LNCAP (cell line): ENCODE results near the gene DHX38.
A peak's percentile ranks its signal among the peaks of the same experiment; 100 is the strongest.

ENCODE experiments used
- TF ChIP-seq, protein P1 (sequence below): fragments of 450-650 bp; IDR thresholded peaks from 2 replicates; pipeline ENCODE4 v1.5.1; 2017; ENCODE audit warnings: mild to moderate bottlenecking

DHX38 gene

DNA sequence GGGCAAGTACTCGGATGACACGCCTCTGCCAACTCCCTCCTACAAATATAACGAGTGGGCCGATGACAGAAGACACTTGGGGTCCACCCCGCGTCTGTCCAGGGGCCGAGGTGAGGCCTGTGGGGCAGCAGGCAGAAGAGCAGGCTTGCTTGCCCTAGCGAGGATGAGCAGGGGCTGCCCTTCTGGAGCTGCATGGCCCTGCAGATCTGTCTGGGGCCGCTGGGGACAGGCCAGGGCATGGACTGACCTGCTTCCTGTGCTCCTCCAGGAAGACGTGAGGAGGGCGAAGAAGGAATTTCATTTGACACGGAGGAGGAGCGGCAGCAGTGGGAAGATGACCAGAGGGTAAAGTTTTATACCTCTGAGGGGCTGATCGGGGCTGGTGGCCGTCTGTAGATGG is 5.3 kb downstream of the DHX38 start:
- TF ChIP-seq, protein P1, sequence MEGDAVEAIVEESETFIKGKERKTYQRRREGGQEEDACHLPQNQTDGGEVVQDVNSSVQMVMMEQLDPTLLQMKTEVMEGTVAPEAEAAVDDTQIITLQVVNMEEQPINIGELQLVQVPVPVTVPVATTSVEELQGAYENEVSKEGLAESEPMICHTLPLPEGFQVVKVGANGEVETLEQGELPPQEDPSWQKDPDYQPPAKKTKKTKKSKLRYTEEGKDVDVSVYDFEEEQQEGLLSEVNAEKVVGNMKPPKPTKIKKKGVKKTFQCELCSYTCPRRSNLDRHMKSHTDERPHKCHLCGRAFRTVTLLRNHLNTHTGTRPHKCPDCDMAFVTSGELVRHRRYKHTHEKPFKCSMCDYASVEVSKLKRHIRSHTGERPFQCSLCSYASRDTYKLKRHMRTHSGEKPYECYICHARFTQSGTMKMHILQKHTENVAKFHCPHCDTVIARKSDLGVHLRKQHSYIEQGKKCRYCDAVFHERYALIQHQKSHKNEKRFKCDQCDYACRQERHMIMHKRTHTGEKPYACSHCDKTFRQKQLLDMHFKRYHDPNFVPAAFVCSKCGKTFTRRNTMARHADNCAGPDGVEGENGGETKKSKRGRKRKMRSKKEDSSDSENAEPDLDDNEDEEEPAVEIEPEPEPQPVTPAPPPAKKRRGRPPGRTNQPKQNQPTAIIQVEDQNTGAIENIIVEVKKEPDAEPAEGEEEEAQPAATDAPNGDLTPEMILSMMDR, result no peak

DNA sequence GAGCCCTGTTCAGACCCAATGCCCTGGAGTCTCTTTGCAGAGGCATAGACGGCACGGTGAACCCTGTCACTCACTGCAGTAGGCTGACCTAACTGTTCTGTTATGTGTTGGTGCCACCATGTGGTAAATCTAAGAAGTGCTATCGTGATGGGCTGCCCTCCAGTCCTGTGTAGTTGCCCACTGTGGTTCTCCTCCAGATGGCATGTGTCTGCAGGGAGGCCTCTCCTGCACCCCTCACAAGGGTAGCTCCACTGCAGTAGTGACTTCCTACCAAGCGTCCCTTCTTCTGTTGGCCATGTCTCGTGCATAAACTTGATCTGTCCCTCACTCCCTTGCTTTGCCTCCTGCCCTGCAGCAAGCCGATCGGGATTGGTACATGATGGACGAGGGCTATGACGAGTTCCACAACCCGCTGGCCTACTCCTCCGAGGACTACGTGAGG is 5.8 kb downstream of the DHX38 start:
- TF ChIP-seq, protein P1, result peak; percentile 68

DNA sequence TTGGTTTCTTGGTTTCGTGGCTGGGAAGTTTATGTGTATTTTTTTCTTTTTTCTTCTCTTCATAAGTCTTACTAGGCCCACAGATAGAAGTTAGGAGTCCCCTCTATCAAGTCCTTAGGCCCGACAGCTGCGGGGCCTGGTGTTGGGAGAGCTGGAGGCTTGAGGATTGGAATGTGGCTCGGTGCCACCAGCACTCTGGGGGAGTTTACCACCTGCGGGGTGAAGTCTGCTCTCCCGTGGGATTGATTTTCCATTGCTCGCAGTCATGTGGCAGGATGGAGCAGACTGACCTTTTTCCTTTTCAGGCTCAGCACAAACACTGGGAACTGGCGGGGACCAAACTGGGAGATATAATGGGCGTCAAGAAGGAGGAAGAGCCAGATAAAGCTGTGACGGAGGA is 7.5 kb downstream of the DHX38 start:
- TF ChIP-seq, protein P1, result no peak

- TF ChIP-seq, protein P1, result no peak
Measured at GRCh38 chr16:72104905-72105304, 11.3 kb downstream of the DHX38 start.

- TF ChIP-seq, protein P1, result no peak
Measured at GRCh38 chr16:72105978-72106377, 12.3 kb downstream of the DHX38 start.

DNA sequence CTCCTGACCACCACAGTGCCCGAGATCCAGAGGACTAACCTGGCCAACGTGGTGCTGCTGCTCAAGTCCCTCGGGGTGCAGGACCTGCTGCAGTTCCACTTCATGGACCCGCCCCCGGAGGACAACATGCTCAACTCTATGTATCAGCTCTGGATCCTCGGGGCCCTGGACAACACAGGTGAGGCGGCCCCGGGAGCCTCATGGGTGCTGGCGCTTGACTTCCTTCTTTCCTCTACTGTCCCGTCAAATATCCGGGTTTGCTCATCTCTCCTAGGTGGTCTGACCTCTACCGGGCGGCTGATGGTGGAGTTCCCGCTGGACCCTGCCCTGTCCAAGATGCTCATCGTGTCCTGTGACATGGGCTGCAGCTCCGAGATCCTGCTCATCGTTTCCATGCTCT is 13.7 kb downstream of the DHX38 start:
- TF ChIP-seq, protein P1, result no peak

- TF ChIP-seq, protein P1, result no peak
Measured at GRCh38 chr16:72108353-72109102, 14.9 kb downstream of the DHX38 start.
